HG03439 (cell line): ENCODE measurements around the gene SEMA3E.
"Not testable (repeated sequence)": the region's sequence is repeated elsewhere in the genome, so short reads cannot be mapped to it uniquely, and the experiment has no call there.

Experiments
- ATAC-seq: cut with Tn5 transposase; IDR thresholded peaks from one replicate; pipeline ENCODE4 v1.9.1; 2021; ENCODE audit warnings: mild to moderate bottlenecking, moderate library complexity; ENCODE audit not compliant: unreplicated experiment

The SEMA3E gene

DNA sequence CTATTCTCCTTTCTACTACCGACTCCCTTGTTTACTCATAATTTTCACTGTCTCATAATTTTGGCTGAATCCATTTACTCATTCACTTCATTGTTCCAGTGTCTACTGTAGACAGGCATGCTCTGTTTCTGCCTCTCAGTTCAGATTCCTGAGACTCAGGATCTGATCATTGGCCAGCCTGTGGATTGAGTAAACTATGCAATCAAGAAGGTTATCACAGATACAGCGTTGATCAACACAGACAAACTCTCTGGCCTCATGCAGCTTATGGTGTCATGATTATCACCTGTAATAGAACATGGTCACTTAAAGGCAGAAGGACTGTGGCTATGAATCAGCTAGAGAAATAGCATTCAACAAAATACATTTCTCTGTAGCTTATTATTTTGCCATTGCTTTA lies 86.0 kb downstream of the SEMA3E start:
- ATAC-seq, result no peak

DNA sequence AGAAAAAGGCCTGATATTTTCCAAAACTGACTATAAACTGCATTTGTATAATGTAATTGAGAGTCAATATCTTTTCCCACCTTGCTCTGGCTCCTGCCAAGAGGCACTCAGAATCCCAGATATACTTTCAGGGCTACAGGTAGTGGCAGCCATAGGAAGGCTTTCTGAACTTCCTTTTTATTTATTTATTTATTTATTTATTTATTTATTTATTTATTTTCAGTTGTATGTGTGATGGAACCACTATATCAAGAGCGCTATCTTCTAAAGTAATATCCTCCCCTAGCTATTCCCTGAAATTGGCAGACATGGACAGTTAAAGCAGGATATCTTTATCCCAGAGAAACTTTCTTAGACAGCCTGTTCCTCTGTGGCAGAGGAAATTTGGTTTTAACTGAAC lies 86.7 kb downstream of the SEMA3E start:
- ATAC-seq, result no peak

- ATAC-seq, result no peak
Observed at GRCh38 chr7:83559887-83560286, 89.1 kb downstream of the SEMA3E start.

DNA sequence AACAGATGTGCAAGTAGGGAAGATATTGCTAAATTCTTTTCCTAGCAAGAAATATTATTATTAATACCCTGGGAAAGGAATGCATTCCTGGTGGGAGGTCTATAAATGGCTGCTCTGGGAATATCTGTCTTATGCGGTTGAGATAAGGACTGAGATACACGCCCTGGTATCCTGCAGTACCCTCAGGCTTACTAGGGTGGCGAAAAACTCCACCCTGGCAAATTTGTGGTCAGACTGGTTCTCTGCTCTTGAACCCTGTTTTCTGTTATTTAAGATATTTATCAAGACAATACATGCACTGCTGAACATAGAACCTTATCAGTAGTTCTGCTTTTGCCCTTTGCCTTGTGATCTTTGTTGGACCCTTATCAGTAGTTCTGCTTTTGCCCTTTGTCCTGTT lies 96.4 kb downstream of the SEMA3E start:
- ATAC-seq, result not testable (repeated sequence)

GRCh38 chr7:83550100-83550499 lies 98.8 kb downstream of the SEMA3E start:
- no peak for ATAC-seq

DNA sequence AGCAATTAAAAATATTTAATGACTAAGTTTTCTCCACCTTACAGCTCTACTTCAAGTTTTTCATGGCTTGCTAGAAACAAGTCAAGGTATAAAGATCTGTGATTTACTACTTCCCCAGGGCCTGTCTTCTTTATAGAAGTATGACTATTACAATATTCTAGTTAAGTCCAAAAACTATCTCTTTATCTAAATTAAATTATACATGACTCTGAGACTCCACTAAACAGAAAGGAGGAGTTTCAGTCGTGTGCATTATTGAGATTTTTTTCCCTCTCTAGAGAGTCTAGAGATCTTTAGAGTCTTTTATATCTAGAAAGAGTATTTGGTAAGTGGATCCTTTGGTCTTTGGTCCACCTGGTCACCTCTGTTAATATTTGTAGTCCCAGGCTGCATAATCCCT lies 100.7 kb downstream of the SEMA3E start:
- ATAC-seq, result no peak

GRCh38 chr7:83547526-83547925 lies 101.4 kb downstream of the SEMA3E start:
- peak; percentile 96 for ATAC-seq

DNA sequence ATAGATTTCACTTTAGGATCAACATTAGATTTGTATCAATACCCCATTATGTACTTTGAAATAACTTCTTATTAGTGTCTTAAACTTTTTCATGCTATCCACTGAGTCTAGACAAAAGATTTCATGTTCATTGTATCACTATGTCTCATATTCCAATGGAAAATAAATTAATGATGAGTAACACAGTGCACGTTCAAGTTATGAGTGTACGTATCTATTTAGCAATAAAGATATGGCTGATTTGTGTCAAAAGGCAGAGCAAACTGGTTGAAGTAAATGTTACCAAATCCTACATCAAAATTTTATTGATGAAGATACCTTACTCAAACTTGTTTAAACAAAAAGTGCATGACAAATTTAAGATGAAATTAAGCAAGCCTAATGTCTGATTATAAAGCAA lies 102.4 kb downstream of the SEMA3E start:
- ATAC-seq, result no peak

DNA sequence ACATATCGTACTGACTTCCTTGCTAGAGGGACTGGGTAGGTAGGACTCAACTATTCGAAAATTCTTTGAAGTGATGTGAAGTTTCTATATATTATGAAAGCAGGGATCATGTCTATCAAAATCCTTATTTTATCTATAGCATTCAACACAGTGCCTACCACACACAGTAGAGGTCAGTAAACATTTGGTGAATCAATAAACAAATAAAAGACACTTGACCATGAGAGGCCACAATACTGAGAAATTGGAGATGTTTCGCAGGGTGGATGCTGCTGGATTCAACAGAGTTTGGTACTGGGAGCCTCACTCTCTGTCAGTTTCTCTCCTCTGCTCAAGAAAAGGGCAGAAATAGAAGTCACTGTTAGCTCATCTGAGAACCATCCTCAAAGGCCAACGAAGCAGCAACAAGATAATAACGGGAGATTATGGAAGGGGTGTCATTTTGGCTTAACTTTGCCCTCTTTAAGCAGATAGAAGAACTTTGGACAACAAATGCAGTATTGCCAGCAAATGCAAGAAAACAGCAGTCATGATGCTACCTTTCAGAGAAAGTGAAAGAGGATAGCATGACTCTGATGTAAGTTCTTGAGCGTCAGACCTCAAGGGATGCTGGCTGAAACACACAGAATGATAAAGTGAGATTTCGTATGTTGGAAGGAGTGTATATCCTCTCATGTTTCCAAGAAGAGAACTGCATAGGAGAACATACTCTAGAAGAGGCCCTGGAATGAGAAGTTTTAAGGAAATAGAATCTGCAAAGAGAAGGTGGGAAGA lies 107.6 kb downstream of the SEMA3E start:
- no peak for ATAC-seq

DNA sequence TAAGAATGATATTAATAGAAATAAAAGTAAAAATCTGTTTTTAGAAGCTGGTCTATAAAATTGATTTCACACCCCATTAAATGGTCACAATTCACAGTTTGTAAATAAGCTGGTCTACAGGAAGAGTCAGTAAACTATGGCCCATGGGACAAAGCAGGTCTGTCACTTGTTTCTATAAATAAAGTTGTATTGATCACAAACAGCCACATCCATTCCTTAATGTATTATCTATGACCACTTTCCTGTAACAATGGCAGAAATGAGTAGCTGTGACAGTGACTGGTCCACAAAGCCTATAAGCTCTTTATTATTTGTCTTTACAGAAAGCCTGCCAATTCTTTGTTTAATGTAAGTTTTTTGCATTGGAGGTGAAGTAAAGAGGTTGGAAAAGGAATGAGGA lies 114.5 kb downstream of the SEMA3E start:
- no peak for ATAC-seq

DNA sequence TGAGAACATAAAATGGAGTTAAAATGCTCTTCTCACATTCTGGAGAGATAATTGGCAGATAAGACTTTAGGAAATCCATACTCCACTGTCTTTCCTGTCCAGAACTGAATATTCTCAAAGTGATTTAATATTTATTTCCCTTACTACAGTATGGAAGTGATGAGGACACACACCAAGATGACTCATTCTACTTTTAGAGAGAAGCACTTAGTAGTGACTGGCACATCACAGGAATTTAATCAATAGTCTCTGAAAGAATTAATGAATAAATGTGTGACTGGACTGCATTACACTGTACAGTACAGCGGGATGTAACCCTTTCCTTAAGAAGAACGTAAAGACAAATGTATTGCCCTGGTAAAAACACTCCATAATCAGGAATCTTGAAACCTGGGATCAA lies 116.7 kb downstream of the SEMA3E start:
- ATAC-seq, result no peak

DNA sequence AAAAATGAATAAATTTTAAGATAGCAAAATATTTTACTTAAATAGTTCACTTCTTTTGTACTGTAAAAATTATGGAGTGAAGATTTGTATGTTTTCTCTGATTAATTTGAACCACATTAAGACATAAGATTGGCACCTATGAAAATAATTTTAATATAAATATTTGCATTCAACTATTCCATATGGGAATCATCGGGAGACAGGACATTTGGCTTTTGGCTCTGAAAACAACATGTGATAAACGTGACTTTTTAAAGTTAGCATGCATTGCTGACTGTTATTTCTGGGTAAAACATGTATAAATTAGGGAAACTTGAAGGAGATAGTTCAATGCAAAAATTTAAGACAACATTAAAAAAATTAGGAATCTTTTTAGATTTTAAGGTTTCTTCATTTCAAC lies 117.2 kb downstream of the SEMA3E start:
- ATAC-seq, result no peak

GRCh38 chr7:83528925-83529423 lies 120.0 kb downstream of the SEMA3E start:
- ATAC-seq, result no peak

DNA sequence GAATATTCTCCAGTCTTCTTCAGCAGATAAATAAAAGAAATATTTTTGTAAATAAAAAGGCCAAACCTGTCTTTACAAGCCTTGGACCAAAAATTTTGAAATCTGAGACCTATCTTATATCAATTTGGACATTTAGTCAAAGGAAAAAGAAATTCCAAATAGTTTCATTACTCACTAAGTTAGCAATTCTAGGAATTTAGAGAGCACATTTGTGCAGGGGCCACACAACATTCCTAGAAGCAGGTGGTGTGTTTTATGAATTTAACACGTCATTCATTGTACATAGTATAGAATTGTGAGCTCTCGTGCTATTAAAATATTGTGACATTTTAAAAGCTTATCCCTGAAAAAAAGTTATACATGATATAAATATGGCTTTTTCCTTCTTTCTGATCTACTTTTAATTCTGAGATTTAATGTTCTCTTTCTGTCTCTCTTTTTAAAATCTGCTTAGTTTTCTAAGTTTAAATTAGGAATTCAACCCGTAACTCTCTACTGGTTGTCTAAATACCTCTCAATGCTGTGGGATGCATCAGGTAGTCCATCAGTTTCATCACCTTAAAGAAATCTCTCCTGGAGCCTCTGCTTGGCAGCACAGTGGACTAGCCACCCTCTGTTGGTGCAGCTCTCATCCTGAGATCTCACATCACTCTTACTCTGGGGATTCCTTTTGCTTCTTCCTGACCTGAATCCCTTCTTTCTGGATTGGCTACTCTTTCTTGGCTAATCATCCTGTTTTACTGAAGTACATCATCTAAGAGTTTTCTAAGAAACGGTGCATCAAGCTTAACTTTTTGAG lies 124.5 kb downstream of the SEMA3E start:
- no peak for ATAC-seq

GRCh38 chr7:83520726-83521125 lies 128.2 kb downstream of the SEMA3E start:
- no peak for ATAC-seq

DNA sequence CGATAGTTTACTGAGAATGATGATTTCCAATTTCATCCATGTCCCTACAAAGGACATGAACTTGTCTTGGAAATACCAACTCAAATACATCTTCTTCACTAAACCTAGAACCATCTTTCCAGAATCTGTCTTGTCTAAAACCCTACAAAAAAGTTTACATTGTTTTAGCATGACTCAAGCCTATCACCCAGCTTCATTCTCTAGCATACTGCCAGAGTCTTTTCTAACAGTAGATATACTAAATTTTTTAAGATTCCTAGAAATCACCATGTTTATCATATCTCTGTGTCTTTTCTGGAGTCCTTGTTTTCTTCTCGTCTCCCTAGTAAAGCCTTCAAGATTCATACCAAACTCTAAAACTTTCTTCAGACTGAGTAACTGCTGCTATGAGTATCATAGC lies 129.7 kb downstream of the SEMA3E start:
- no peak for ATAC-seq

DNA sequence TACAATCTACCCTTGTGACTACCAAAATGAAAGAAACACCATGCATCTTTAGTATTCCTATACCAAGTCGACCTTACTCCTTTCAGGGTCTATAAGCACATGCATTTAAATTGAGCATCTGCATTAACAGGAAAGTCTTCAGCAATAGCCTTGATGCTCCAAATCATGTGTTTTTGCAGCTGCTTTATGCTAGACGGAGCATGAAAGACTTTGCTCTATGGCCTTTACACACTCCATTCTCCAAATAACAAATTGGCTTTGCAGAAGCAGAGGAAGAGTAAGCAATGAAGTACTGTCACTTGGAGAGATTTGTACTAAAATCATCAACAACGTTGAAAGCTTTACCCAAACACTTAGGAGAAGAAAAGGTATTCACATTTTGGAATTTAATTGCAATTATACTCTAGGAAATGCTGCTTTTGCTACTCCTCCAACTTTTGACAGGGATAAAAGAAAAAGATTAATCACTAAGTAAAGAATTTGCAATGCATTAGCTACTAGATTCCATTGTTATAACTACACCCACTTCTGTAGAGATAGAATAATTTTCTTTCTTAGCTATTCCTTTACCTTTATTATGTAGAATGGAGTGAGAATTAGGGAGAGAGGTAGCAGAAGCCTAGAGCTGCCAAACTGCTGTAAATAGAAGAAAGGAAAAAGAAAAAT lies 131.8 kb downstream of the SEMA3E start:
- ATAC-seq, result no peak

DNA sequence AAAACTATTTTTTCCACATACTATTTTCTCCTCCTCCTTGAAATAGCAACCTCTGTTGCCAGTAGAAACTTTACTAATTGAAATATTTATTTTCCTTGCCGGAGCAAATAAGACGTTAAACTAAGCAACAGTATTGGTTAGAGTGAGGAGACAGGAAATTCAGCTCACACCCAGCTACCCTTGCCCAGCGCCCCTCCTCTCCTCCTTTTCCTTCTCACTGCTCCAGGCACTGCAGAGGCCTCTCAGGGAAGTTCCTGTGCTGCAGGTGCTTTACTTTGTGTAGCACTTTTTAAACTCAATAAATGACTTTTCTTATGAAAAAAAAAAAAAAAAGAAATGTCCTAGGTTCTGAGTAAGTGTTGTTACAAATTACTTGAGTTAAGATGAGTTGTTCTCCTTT lies 134.0 kb downstream of the SEMA3E start:
- no peak for ATAC-seq

- ATAC-seq, result no peak
Observed at GRCh38 chr7:83509255-83510021, 139.5 kb downstream of the SEMA3E start.

DNA sequence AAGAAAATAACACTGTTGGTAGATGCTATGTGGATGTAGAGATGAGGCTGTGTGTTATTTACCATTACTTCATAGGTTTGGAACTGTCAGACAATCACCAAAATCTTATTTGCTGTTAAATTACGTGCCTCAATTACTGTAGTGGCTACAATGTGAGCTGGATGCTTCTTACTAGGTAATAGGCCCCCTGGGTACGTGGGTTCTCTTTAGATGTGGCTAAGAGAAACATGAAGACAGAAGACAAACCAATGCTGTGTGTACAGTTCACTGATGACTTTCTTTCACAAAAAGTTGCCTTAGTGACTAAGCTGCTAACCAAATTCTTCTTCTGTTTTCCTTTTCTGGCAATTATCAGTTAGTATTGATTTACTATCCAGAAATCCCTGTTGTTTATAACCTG lies 144.6 kb downstream of the SEMA3E start:
- ATAC-seq, result no peak

GRCh38 chr7:83502636-83503035 lies 146.3 kb downstream of the SEMA3E start:
- ATAC-seq, result no peak
